GM19035 (cell line): ENCODE measurements around the gene PHOX2B.
"Not testable (repeated sequence)": the region's sequence is repeated elsewhere in the genome, so short reads cannot be mapped to it uniquely, and the experiment has no call there.

ENCODE experiments used
- ATAC-seq: cut with Tn5 transposase; IDR thresholded peaks from one replicate; pipeline ENCODE4 v1.9.1; 2021; ENCODE audit not compliant: unreplicated experiment

Gene PHOX2B

DNA sequence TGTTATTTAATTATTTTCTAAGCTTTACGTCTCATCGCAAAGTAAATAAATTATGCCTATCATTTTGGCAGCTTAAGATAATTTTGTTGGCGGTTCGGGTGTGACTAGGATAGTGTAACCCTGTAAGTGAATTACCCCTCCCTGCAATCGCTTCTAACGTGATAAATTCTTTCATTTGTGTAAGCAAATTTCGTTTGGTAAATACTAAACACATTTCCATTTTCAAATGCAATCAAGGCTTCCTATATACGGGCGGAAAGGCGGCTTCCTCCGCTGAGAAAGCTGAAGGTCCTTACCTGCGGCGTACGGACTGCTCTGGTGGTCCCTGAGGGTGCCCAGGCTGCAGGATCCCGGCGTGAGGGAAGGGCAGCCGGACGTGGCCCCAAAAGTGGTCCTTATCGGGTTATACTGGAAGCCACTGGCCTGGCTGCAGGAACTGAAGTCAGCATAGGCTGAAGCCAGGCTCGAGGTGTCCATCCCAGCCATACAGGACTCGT lies 403 bp downstream of the PHOX2B start:
- ATAC-seq, result no peak

DNA sequence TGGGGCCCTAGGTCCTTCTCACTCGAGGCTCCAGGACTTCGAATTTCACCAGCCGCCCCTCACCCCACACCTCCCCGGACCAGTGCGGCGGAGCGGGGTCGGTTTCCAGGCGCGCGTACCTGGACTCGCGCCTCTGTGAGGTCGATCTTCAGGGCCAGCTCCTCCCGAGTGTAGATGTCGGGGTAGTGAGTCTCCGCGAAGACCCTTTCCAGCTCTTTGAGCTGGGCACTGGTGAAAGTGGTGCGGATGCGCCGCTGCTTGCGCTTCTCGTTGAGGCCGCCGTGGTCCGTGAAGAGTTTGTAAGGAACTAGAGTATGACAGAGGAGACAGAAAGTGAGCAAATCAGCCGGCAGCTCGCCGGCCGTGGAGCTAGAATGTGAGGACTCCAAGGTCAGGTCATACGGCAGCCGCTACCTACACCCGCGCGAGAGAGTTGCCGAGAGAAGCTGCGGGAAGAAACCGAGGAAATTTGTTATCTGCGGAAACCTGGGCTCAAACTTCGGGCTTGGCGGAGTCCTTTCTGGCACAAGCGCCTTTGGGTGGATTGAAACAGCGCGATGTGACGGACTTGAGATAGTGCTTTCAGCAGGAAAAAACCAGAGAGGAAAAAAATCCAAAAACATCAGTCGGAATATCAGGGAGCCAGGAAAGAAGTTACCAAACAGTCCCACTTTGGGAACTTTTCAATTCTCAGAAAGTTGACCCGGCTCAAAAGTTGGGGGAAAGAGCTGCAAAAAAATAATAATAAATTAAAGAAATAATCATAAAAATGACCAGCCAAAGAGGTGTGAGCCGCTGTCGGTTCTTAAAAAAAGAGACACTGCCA lies 1.1 kb downstream of the PHOX2B start:
- ATAC-seq, result no peak

DNA sequence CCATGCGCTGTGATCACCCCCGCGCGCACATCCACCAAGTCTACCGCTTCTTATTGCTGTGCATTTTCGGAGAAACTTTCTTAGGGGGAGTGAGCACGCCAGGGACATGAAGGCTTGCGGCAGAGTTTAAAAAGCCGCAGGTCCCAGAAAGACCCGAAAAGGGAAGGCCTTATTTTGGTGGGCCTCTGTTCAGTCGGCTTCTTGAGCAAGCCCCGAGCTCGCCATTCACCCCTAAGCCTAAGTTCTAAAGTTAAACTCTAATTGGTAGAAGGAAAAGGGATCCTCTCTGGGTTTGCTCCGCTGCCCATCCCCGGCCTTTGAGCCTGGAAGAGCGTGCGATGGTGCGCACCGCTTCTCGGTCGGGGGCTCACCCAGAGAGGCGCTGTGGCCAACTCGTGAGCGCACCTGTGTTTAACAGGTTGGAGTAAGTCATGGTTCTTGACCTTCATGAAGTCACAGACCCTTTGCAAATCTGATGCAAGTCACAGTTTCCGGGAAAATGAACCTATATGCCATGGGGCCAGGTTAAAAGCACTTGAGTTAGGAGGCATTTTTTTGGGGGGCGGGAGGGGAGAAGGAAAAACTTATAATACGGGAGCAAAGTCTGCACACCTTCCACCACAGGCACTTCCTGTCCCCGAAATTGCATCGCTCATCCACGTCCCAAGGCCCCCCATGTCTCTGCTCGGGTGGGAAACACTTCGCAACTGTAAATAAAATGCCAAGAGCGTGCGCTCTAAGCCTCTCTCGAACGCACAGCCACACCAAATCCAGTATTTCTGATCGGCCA lies 1.9 kb downstream of the PHOX2B start:
- no peak for ATAC-seq

DNA sequence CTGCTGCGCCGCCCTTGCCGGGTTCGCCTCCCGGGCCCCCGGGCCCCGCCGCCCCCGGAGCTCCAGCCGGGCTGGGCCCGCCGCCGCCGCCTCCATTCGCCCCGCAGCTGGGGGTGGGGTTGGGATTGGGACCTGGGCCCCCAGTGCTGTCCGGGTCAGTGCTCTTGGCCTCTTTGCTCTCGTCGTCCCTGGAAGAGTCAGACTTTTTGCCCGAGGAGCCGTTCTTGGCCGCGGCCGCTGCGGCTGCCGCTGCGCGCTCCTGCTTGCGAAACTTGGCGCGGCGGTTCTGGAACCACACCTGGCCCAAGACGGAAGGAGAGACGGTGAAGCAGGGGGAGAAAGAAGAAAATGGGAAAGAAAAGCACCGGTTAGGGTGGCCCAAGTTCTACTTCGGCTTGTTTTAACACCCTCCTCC lies 2.5 kb downstream of the PHOX2B start:
- no peak for ATAC-seq

DNA sequence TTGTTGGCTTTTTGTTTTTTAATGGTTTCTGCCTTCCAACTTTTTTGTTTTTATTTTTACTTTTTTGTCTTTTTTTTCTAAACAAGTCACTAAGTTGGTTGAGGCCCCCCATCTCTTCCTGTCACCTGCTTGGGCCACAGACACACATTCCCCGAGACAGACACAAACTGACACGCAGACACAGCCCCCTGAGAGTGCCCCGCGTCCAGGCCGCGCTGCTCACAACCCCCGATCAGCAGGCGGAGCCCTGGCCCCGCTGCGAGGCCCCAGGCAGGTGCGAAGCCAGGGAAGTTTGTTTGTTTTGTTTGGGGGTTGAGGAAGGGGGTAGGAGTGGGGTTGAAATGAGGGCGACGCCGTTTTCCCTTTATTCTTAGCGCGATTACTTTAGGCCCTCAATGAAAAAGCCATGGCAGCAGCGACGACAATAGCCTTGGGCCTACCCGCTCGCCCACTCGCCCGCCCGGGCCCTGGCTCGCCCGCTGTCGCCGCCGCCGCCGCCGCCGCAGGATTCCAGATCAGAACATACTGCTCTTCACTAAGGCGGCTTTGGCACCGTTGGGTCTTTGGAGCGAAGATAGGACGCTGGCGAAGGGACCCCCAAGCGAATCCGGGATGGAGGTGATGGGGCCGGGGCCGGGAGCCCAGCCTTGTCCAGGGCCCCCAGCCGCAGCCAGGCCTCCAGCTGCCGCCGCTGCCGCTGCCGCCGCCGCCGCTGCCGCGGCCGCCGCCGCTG lies 3.1 kb downstream of the PHOX2B start:
- no peak for ATAC-seq

DNA sequence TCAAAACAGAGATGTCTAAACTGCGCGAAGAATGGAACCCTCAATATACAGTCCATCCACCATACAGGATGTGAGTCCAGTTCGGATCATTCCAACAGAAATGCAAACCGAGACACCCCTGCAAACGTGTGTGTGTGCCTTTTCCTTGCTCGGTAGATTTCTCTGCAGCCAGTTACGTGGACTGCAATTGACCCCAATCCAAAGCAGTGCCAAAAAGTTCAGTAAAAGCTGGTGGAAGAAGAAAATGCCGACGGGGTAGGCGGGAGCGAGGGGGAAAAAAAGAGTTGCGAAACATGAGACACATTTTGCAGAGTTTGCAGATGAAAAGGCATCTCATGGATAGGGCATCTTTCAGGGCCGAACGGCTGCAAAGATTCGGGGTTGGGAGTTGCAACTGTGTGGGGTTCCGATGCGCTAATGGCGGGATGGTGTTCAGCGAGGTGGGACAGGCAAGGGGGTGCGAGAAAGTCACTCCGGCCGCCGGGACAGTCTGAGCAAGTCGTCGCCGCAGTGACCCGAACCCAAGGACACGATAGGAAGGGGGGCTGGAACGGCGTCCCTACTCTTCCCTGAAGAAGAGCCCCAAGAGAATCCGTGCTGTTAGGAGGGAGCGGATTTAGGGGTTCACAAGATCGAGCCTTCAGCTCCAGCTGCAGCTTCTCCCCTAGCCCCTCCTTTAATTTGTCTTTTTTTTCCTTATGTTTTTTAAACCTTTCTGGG lies 3.8 kb downstream of the PHOX2B start:
- no peak for ATAC-seq

DNA sequence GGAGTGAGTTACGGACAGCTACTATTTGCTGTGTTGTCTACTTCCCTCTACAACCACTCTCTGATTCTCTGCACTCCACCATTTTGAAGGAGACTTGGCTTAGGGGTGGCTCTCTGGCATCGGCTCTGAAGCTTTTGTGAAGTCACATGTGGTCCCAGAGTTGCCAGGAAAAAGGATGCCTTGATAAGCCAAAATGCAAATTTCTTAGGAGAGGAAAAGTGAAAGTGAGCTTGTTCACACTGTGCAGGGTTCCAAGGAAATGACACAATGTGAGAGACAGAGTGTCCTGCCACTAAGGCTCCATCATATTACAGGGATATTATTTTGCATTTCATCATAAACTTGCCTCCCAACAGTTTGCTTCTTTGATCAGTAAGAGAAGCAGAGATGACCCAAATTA lies 7.2 kb downstream of the PHOX2B start:
- ATAC-seq, result no peak

DNA sequence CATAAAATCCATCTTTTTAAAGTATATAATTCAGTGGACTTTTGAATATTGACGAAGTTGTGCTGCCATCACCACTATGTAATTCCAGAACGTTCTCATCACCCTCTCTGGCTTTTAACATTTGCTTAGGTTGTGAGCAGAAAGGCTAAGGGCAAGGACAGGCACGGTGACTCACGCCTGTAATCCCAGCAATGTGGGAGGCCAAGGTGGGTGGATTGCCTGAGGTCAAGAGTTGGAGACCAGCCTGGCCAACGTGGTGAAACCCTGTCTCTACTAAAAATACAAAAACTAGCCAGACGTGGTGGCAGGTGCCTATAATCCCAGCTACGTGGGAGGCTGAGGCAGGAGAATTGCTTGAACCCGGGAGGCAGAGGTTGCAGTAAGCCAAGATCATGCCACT lies 11.0 kb downstream of the PHOX2B start:
- ATAC-seq, result not testable (repeated sequence)

DNA sequence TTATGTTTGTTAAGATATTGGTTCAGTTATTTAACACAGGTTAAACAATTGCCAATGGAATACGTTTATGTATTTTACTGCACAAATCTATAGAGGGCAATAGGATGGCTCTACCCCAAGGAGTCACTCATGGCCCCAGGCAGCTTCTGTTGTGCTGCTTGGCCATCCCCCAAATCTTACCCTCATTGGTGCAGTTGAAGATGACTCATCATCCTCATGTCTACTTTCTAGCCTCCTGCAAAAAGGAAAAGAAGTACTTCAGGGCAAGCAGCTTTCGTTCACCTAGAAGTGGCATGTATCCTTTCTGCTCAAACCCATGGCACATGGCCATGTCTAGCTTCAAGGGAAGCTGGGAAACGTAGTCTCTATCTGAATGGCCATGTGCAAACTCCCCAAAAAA lies 14.2 kb downstream of the PHOX2B start:
- ATAC-seq, result no peak

DNA sequence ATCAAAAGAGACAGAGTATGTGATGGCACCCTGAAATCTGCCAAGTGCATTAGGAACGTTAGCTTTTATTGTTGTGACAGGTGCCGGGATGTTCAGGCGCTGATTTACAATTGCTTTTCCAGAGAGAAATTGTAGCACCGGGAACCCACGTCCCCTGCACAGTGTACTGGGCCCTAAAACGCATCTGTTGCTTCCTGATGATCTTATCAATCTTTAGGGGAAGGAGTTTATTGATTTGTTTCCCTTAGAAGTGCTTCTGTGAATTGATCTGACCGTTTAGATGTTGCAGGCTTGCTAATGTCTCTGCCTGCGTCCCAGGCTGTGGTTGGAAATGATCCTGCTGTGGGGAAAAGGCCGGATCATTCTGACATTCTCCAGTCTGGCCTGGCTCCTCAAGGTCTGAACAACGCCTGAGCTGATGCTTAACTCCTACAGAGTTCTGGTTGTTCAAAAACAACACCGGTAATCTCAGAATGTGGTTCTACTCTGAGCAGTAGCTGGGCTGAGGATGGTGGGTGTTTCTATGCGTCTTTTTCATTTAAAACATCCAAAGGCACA lies 16.9 kb downstream of the PHOX2B start:
- no peak for ATAC-seq

DNA sequence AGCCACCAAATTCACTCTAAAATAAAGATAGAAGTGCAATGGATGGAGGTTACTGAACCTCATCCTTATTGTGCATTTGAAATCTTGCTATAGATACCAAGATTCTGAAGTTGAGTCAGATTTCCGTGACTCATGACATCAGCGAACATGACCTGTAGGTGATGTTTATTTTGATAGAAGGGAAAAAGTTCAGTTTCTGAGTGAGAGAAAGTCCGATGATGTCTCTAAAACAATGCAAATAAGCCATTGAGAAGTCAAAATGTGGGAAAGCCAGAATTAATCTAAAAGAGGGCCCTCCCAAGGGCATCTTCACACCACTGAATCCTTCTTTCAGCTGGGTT lies 20.0 kb downstream of the PHOX2B start:
- ATAC-seq, result no peak

DNA sequence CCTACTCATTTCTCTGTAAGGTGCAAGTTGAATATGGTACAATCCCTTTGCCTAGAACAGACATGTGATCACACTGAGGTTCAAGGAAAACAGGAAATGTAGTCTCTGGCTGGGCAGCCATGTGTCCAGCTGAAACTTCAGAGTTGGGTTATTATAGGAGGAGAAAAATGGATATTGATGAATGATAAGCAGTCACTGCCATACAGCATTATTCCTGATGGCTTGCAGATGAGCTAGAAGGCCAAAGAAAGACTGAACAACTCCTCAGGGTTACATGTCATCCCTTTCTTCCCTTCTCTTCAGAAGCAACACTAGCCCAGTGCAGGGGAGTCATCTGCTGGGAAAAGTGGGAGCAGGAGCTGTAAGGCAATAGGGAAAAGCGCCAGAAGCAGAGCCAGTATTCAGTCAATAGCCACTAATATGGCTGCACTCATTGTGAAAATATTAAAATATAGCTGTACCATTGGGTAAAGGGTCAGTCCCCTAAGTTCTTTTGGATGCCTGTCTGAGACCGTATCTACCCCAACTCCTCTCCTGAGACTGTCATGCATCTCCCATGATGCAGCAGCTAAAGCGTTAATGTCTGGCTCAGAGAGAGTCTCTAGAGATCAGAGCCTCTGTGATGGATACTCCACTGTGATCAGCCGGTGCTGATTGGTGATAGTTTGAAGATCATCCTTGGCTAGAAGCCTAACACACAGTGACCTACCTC lies 20.5 kb downstream of the PHOX2B start:
- no peak for ATAC-seq

DNA sequence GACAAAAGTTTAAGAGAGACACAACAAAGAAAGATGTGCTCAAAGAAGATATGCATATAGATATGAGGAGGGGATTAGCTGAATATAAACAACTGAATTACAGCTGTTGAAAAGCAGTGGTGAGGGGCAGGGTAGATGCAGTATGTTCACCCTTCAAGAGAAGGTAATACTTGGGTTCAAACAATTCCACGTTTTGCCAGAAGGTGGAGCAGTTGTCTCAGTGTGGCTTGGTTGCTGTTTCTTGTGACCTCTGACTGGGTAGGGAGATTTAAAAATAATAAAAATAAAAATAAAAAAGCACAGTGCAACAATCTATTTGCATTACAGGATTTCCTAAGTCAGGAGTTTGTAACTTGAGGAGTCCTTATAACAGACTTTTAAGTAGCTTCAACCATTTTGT lies 23.3 kb downstream of the PHOX2B start:
- ATAC-seq, result no peak

DNA sequence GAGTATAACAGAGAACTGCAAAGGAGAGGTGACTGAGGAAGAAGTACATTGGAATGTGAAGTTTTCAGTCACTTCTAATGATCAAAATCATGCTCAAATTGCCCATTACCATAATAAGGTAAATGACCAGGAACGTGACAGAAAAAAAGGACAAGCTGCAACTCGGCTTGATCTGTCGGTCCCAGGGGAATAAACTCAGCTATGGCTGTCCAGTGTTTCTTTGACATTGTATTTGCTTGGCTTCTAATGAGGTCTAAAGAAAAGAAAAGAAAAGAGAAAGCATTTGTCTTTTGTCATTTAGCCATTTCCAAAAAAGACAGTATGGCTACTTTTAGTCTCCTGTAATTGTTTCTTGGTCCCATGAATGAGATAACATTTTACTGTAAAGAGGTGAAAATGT lies 25.2 kb downstream of the PHOX2B start:
- no peak for ATAC-seq

DNA sequence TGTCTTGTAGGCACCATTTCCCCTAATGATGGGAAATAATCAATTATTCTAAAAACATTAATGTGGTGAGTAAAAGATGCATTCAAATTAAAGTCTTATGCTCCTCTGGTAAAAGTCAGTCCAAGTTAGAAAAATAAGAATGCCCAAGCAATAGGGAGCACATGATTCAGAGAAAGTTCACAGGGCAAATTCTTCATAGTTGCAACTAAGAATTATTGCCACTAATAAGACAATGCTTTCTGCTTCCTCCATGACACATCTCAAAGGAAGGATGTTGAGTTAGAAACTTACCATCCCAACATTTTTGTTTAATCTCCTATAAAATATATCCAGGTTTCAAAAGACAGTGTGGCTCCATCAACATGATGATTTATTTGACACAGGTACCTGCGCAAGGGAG lies 26.3 kb downstream of the PHOX2B start:
- no peak for ATAC-seq

DNA sequence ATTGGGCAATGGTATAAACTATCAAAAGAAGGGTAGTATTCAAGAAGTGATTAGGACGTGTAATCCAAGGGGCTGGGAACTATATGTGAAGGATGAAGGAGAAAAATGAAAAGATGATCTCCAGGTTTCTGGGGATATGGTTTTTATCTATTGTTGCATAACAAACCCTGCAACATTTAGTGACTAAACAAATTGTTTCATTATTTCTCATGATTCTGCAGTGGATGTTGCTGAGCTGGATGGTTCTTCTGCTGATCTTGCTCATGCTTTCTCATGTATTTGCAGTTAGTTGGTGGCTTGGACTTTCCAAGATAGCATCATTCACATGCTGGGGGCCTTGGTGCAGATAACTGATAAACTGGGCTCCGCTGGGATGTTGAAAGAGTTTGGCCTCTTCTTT lies 29.1 kb downstream of the PHOX2B start:
- ATAC-seq, result no peak

DNA sequence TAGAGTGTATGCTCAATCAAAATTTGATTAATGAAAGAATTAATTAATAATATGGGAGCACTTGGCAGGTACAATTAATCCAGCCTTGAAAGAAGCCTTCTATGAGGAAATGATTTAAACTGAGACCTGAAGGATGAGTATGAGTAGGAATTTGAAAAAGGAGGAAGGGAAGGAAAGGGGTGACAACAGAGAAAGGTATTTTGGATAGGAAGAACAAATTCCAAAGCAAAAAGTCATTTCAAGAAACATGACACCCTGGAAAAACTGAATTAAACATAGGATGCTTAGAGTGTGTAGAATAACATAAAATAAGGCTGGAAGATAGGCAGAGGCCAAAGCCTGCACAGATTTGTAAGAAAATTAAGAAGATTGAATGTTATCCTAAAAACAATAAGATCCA lies 29.6 kb downstream of the PHOX2B start:
- no peak for ATAC-seq

DNA sequence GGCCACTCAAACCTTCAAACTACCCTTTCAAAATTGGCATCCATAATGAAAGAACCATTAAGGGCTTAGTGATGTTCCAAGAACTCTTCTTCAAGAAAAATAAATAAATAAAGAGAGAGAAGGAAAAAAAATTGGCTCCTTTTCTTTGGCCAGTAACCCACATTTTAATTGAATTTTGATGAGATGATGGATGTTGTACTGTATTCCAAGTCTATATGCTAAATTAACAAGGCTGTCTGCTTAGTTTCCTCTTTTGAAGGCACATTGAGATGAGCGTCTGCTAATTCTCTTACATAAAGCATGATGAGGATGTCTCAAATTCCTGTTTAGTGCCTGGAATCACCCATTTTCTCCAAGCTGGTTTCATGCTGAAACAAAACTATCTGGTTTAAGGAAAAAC lies 33.4 kb downstream of the PHOX2B start:
- ATAC-seq, result no peak

DNA sequence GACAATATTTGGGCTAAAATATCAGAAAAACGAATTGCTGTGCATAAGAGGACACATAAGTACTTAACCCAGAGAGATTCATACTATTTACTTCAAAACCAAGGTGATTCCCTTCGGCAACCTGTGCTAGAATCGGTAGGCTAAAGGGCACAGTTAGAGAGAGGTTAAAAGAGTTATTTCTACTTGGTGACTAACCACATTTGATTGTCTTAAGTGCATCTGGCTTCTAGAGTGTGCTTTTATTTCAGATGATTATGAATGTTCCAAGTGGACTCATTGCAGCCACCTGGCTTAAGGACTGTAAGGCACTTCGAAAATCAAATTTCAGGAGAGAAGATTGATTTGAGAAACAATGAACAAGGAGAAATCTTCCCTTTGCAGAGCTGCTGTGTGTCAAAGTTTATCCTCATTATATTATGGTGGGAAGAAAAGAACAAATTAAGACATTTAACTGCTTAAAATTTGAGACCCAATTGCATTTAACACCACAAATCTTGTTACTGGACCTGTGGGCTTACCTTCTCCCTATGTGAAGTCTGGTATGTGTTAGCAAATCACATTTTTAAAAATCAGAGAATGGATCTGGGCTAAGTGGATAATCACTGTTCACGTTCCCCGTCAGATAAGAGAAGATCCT lies 34.0 kb downstream of the PHOX2B start:
- no peak for ATAC-seq

DNA sequence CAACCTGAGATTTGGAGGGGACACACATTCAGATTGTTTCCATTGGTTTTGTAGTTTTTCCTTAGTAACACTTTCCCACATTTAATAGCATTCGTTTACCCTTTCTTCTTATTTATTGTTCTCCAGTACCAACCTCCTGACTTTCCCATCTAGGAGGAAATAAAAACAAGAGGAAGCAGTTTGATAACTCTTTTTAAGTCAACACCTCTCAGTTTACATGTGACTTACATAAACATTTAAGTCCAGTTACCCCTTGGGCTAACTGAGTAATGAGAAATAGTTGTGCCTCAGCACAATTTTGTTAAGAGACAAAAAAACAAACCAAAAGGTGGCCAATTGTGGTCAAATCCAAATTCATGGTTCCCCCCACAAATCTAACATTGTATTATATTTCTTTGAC lies 34.8 kb downstream of the PHOX2B start:
- ATAC-seq, result no peak
